ENCODE measurements around the gene SLC17A5.
"Not testable (repeated sequence)": the region's sequence is repeated elsewhere in the genome, so short reads cannot be mapped to it uniquely, and the experiment has no call there.

SLC17A5 gene

DNA sequence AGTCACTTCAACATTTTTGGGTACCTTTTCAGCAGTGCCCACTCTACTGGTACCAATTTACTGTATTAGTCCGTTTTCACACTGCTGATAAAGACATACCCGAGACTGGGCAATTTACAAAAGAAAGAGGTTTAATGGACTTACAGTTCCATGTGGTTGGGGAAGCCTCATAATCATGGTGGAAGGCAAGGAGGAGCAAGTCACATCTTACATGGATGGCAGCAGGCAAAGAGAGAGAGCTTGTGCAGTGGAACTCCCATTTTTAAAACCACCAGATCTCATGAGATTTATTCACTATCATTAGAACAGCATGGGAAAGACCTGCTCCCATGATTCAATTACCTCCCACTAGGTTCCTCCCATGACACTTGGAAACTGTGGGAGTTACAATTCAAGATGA is 29.8 kb upstream of the SLC17A5 start:
- not testable (repeated sequence) for H3K56ac ChIP-seq (ENCODE audit: low read length); H3K4ac ChIP-seq (ENCODE audit: low read depth, low read length); H3K79me1 ChIP-seq (ENCODE audit: low read length); H3K4me3 ChIP-seq (ENCODE audit: low read length); H3K23ac ChIP-seq (ENCODE audit: low read length); H4K5ac ChIP-seq (ENCODE audit: low read length); H3K36me3 ChIP-seq (ENCODE audit: control insufficient read depth, insufficient read depth, low read length); H3K79me2 ChIP-seq (ENCODE audit: control insufficient read depth, insufficient read depth, low read length); H2AK5ac ChIP-seq (ENCODE audit: low read length); H3K18ac ChIP-seq (ENCODE audit: low read length); H3K4me2 ChIP-seq (ENCODE audit: low read length); H3K9ac ChIP-seq (ENCODE audit: low read length); H4K8ac ChIP-seq (ENCODE audit: low read depth, low read length); H2BK15ac ChIP-seq (replicated peaks; ENCODE audit: low read depth); H3K27me3 ChIP-seq (ENCODE audit: insufficient read depth, low read length, poor library complexity); H2BK5ac ChIP-seq (ENCODE audit: low read length); DNase-seq; H2BK120ac ChIP-seq (ENCODE audit: low read depth, low read length); H3K4me1 ChIP-seq (ENCODE audit: control insufficient read depth, low read depth, low read length); H3K27ac ChIP-seq (ENCODE audit: low read depth, low read length)
- WGBS (ENCODE audit: extremely low coverage, insufficient coverage, low lambda C conversion rate), result no CpG with 5 or more reads among the region's 2 CpGs

DNA sequence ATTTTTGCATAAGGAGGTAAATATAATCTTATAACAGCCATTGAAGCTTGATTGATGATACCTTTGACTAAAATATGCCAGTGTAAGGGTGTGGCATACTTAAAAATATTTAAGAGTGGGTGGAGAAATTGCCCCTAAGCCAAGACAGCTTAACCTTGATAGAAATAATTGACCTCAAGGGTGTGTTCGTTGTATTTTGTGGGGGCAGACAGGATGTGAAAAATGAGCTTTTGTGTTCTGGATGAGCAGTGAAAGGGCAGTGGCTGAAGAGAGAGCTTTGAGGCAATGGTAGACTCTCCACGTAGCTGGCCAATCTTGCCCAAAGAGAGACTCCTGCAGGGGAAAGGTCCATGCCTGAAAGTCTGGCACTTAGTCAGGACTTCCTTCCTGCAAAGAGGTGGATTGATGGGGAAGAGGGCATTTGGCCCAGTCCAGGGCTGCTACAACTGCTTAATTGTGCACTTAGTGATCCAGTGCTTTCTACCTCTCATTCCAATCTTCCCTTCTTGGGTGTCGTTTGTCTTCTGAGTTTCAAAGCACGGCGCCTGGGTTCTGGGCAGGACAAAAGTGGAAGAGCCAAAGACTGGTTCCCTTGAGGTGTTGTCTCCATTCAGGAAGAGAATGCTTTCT is 26.6 kb upstream of the SLC17A5 start:
- Histone ChIP-seq H3K56ac (ENCODE audit: low read length) (no peak overlapping the region), H3K9ac (ENCODE audit: low read length) (no peak overlapping the region), H3K4me1 (ENCODE audit: control insufficient read depth, low read depth, low read length) (no peaks in the 10 kb centered on the region), H3K36me3 (ENCODE audit: control insufficient read depth, insufficient read depth, low read length) (no peaks in the 10 kb centered on the region), H2BK15ac (replicated peaks; ENCODE audit: low read depth) (no peak overlapping the region), H2AK5ac (ENCODE audit: low read length) (no peak overlapping the region), H3K4me2 (ENCODE audit: low read length) (no peak overlapping the region), H2BK5ac (ENCODE audit: low read length) (no peak overlapping the region), H3K27me3 (ENCODE audit: insufficient read depth, low read length, poor library complexity) (no peaks in the 10 kb centered on the region), H4K8ac (ENCODE audit: low read depth, low read length) (no peak overlapping the region), H3K18ac (ENCODE audit: low read length) (no peak overlapping the region), H3K4me3 (ENCODE audit: low read length) (no peak overlapping the region), H3K79me1 (ENCODE audit: low read length) (no peaks in the 10 kb centered on the region), H3K23ac (ENCODE audit: low read length) (no peak overlapping the region), H3K79me2 (ENCODE audit: control insufficient read depth, insufficient read depth, low read length) (no peaks in the 10 kb centered on the region), H2BK120ac (ENCODE audit: low read depth, low read length) (no peak overlapping the region), H4K5ac (ENCODE audit: low read length) (no peak overlapping the region), H3K27ac (ENCODE audit: low read depth, low read length) (no peak overlapping the region), H3K4ac (ENCODE audit: low read depth, low read length) (no peak overlapping the region)
- DNase-seq, result no peak
- WGBS (ENCODE audit: extremely low coverage, insufficient coverage, low lambda C conversion rate), result no CpG with 5 or more reads among the region's 5 CpGs

DNA sequence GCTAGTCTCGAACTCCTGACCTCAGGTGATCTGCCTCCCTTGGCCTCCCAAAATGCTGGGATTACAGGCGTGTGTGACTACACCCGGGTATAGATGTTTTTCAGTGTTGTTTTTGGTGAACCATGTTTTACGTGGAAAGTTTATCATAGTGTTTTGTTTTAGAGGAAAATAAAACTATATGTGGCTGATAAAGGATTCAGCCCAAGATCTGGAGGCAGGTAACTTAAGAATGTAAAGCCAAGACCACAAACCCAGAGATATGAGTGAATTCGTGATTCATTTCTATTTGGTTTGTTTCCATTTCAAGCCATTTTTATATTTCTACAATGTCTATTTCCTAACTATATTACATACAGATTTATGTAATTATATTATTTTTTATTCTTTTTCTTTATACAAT is 26.1 kb upstream of the SLC17A5 start:
- not testable (repeated sequence) for H3K18ac ChIP-seq (ENCODE audit: low read length); H3K4me3 ChIP-seq (ENCODE audit: low read length); H4K5ac ChIP-seq (ENCODE audit: low read length); DNase-seq; H2BK5ac ChIP-seq (ENCODE audit: low read length); H3K79me1 ChIP-seq (ENCODE audit: low read length); H4K8ac ChIP-seq (ENCODE audit: low read depth, low read length); H2AK5ac ChIP-seq (ENCODE audit: low read length); H3K36me3 ChIP-seq (ENCODE audit: control insufficient read depth, insufficient read depth, low read length); H3K9ac ChIP-seq (ENCODE audit: low read length); H3K23ac ChIP-seq (ENCODE audit: low read length); H3K27ac ChIP-seq (ENCODE audit: low read depth, low read length); H3K79me2 ChIP-seq (ENCODE audit: control insufficient read depth, insufficient read depth, low read length); H2BK120ac ChIP-seq (ENCODE audit: low read depth, low read length); H3K4ac ChIP-seq (ENCODE audit: low read depth, low read length); H3K27me3 ChIP-seq (ENCODE audit: insufficient read depth, low read length, poor library complexity); H2BK15ac ChIP-seq (replicated peaks; ENCODE audit: low read depth); H3K56ac ChIP-seq (ENCODE audit: low read length); H3K4me2 ChIP-seq (ENCODE audit: low read length); H3K4me1 ChIP-seq (ENCODE audit: control insufficient read depth, low read depth, low read length)
- no CpG with 5 or more reads among the region's 5 CpGs for WGBS (ENCODE audit: extremely low coverage, insufficient coverage, low lambda C conversion rate)

DNA sequence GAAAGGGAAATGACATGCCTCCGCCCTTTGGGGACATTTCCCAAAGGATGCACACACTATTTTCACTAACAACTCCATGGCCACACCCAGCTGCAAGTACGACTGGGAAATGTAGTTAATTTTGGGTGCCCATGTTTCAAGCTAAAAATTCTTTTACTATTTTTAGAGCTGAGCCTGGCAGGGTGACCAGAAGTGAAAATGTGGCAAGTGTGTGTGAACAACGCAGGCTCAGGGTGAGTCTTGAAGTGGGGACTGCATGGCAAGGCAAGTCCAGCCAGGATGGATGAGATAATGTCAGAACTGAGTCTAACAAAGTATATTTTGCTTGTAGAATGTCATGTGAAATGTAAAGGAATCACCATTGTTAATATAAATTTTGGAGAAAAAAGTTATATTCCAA is 25.2 kb upstream of the SLC17A5 start:
- H2BK5ac ChIP-seq (ENCODE audit: low read length), result no peak overlapping the region
- no peak overlapping the region for H3K56ac ChIP-seq (ENCODE audit: low read length)
- H4K8ac ChIP-seq (ENCODE audit: low read depth, low read length), result no peak overlapping the region
- no peak overlapping the region for H2AK5ac ChIP-seq (ENCODE audit: low read length)
- H3K4ac ChIP-seq (ENCODE audit: low read depth, low read length), result no peak overlapping the region
- no peak for DNase-seq
- no peak overlapping the region for H4K5ac ChIP-seq (ENCODE audit: low read length)
- H3K4me2 ChIP-seq (ENCODE audit: low read length), result no peak overlapping the region
- H3K79me1 ChIP-seq (ENCODE audit: low read length), result no peaks in the 10 kb centered on the region
- WGBS (ENCODE audit: extremely low coverage, insufficient coverage, low lambda C conversion rate), result no CpG with 5 or more reads among the region's 3 CpGs
- no peak overlapping the region for H3K27ac ChIP-seq (ENCODE audit: low read depth, low read length)
- H2BK15ac ChIP-seq (replicated peaks; ENCODE audit: low read depth), result no peak overlapping the region
- no peak overlapping the region for H3K4me3 ChIP-seq (ENCODE audit: low read length)
- H3K23ac ChIP-seq (ENCODE audit: low read length), result no peak overlapping the region
- no peak overlapping the region for H3K9ac ChIP-seq (ENCODE audit: low read length)
- H2BK120ac ChIP-seq (ENCODE audit: low read depth, low read length), result no peak overlapping the region
- no peak overlapping the region for H3K18ac ChIP-seq (ENCODE audit: low read length)
- H3K79me2 ChIP-seq (ENCODE audit: control insufficient read depth, insufficient read depth, low read length), result no peaks in the 10 kb centered on the region
- no peaks in the 10 kb centered on the region for H3K4me1 ChIP-seq (ENCODE audit: control insufficient read depth, low read depth, low read length)
- no peaks in the 10 kb centered on the region for H3K36me3 ChIP-seq (ENCODE audit: control insufficient read depth, insufficient read depth, low read length)
- no peaks in the 10 kb centered on the region for H3K27me3 ChIP-seq (ENCODE audit: insufficient read depth, low read length, poor library complexity)

DNA sequence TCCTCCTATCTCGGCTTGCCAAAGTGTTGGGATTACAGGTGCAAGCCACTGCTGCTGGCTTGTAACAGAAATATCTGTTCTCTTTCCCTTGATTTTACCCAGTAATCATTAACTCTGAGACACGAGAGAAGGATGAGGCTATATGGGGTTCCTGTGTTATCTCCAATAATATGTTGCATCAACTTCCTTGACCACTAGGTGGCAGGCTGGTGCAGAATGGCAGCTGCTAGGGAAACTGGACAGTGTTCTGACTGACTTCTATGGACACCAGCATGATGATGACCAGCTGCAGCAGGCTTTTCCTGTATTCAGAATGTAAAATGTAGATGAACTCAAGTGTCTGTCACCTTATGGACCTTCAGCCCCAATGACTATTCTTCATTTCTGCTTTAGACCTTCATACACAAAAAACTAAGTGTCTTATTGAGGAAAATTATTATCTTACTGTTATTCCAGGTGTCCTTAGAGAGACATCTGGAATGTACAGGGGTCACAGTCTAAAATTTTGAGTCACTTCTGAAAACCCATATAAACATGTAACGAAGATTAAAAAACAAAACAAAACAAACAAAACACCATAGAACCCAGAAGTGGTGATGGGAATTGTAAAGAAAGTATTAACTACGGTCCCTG is 21.8 kb upstream of the SLC17A5 start:
- Histone ChIP-seq H3K4me3 (ENCODE audit: low read length) (no peak overlapping the region), H3K18ac (ENCODE audit: low read length) (no peak overlapping the region), H3K4me2 (ENCODE audit: low read length) (no peak overlapping the region), H3K79me2 (ENCODE audit: control insufficient read depth, insufficient read depth, low read length) (no peaks in the 10 kb centered on the region), H3K27ac (ENCODE audit: low read depth, low read length) (no peak overlapping the region), H3K4me1 (ENCODE audit: control insufficient read depth, low read depth, low read length) (no peaks in the 10 kb centered on the region), H3K79me1 (ENCODE audit: low read length) (no peaks in the 10 kb centered on the region), H3K9ac (ENCODE audit: low read length) (no peak overlapping the region), H3K56ac (ENCODE audit: low read length) (no peak overlapping the region), H2AK5ac (ENCODE audit: low read length) (no peak overlapping the region), H2BK120ac (ENCODE audit: low read depth, low read length) (no peak overlapping the region), H4K8ac (ENCODE audit: low read depth, low read length) (no peak overlapping the region), H3K27me3 (ENCODE audit: insufficient read depth, low read length, poor library complexity) (no peaks in the 10 kb centered on the region), H3K4ac (ENCODE audit: low read depth, low read length) (no peak overlapping the region), H4K5ac (ENCODE audit: low read length) (no peak overlapping the region), H3K36me3 (ENCODE audit: control insufficient read depth, insufficient read depth, low read length) (no peaks in the 10 kb centered on the region), H2BK5ac (ENCODE audit: low read length) (no peak overlapping the region), H2BK15ac (replicated peaks; ENCODE audit: low read depth) (no peak overlapping the region), H3K23ac (ENCODE audit: low read length) (no peak overlapping the region)
- no CpG with 5 or more reads among the region's 4 CpGs for WGBS (ENCODE audit: extremely low coverage, insufficient coverage, low lambda C conversion rate)
- DNase-seq, result peak; percentile 70

All from mesendoderm (in vitro differentiated cells).